GM23338 (cell line): ENCODE results near the gene RPS18. TPM values are rescaled to one million over a fixed set of nuclear protein-coding genes. Genes with fewer than 3 reads are reported as not detected.

Experiments used
- ATAC-seq: fragments of 200-7000 bp; cut with Tn5 transposase; 3 replicates; pipeline ENCODE4 v1.9.1; 2020
- DNase-seq: peaks from one replicate; pipeline ENCODE4 v3.0.0-alpha.2; 2015; ENCODE audit warnings: low spot score
- H2AFZ ChIP-seq: fragments of 200-600 bp; sonication (generic); 2 replicates; pipeline ENCODE4 v1.8.0; 2016; ENCODE audit warnings: antibody characterized with exemption, mild to moderate bottlenecking, moderate library complexity
- H3F3A ChIP-seq: fragments of 200-600 bp; sonication (generic); replicated peaks from 2 replicates; pipeline ENCODE4 v1.8.0; 2017; ENCODE audit warnings: antibody characterized with exemption, mixed run types, low read depth
- H3K27ac ChIP-seq: fragments of 200-600 bp; sonication (generic); 2 replicates; pipeline ENCODE4 v1.6.1; 2016; ENCODE audit warnings: low read depth
- H3K27me3 ChIP-seq: fragments of 200-600 bp; sonication (generic); 2 replicates; pipeline ENCODE4 v1.8.0; 2016; ENCODE audit warnings: mild to moderate bottlenecking, mixed run types, moderate library complexity; ENCODE audit not compliant: insufficient read depth
- H3K36me3 ChIP-seq: fragments of 200-600 bp; sonication (generic); 2 replicates; pipeline ENCODE4 v1.8.0; 2016; ENCODE audit warnings: mild to moderate bottlenecking; ENCODE audit not compliant: insufficient read depth
- H3K4me1 ChIP-seq: fragments of 200-600 bp; sonication (generic); 2 replicates; pipeline ENCODE4 v1.8.0; 2016; ENCODE audit warnings: mild to moderate bottlenecking, moderate library complexity; ENCODE audit not compliant: insufficient read depth
- H3K4me2 ChIP-seq: fragments of 200-600 bp; sonication (generic); 2 replicates; pipeline ENCODE4 v1.7.1; 2017; ENCODE audit warnings: mixed run types
- H3K4me3 ChIP-seq: fragments of 200-600 bp; sonication (generic); 2 replicates; pipeline ENCODE4 v1.6.1; 2016; ENCODE audit warnings: mixed run types
- H3K79me2 ChIP-seq: fragments of 200-600 bp; sonication (generic); replicated peaks from 2 replicates; pipeline ENCODE4 v1.8.0; 2017; ENCODE audit warnings: mild to moderate bottlenecking; ENCODE audit not compliant: insufficient read depth
- H3K9me2 ChIP-seq: fragments of 200-600 bp; sonication (generic); 2 replicates; pipeline ENCODE4 v1.8.0; 2017; ENCODE audit not compliant: insufficient read depth
- H4K20me1 ChIP-seq: fragments of 200-600 bp; sonication (generic); replicated peaks from 2 replicates; pipeline ENCODE4 v1.8.0; 2017; ENCODE audit warnings: mild to moderate bottlenecking; ENCODE audit not compliant: insufficient read depth
- H3K27ac Mint-ChIP-seq: 2 replicates; pipeline ENCODE4 v1.8.0; 2020; ENCODE audit warnings: inconsistent platforms, mild to moderate bottlenecking, moderate library complexity, mixed read lengths
- H3K27me3 Mint-ChIP-seq: 3 replicates; pipeline ENCODE4 v1.8.0; 2022; ENCODE audit warnings: low read depth, mild to moderate bottlenecking, moderate library complexity, mixed read lengths, inconsistent platforms; ENCODE audit not compliant: insufficient read depth, poor library complexity
- H3K36me3 Mint-ChIP-seq: 3 replicates; pipeline ENCODE4 v1.8.0; 2021; ENCODE audit warnings: low read depth, mild to moderate bottlenecking, inconsistent platforms, moderate library complexity, mixed read lengths
- H3K4me1 Mint-ChIP-seq: 3 replicates; pipeline ENCODE4 v1.8.0; 2020; ENCODE audit warnings: mild to moderate bottlenecking, inconsistent platforms, mixed read lengths
- H3K4me3 Mint-ChIP-seq: 3 replicates; pipeline ENCODE4 v1.8.0; 2021; ENCODE audit warnings: moderate library complexity, mild to moderate bottlenecking, inconsistent platforms, mixed read lengths
- H3K9me3 Mint-ChIP-seq: 3 replicates; pipeline ENCODE4 v1.8.0; 2020; ENCODE audit warnings: moderate library complexity, mild to moderate bottlenecking, inconsistent platforms, mixed read lengths
- CREB1 ChIP-seq: fragments of 250-450 bp; sonication (Bioruptor Pico); IDR thresholded peaks from 2 replicates; pipeline ENCODE4 v1.5.0; 2020; ENCODE audit warnings: low read depth, mild to moderate bottlenecking, moderate library complexity
- ETS1 ChIP-seq: IDR thresholded peaks from 2 replicates; pipeline ENCODE4 v1.6.1; 2016; ENCODE audit warnings: antibody characterized with exemption
- EZH2 ChIP-seq: fragments of 200-600 bp; sonication (generic); IDR thresholded peaks from one replicate; pipeline ENCODE4 v1.8.0; 2017; ENCODE audit warnings: antibody characterized with exemption, mild to moderate bottlenecking, low read depth; ENCODE audit not compliant: unreplicated experiment
- EZH2phosphoT487 ChIP-seq: fragments of 200-600 bp; sonication (generic); IDR thresholded peaks from one replicate; pipeline ENCODE4 v1.8.1; 2018; ENCODE audit warnings: antibody characterized with exemption; ENCODE audit not compliant: unreplicated experiment
- JUNB ChIP-seq: IDR thresholded peaks from one replicate; pipeline ENCODE4 v1.6.1; 2016; ENCODE audit warnings: antibody characterized with exemption; ENCODE audit not compliant: unreplicated experiment
- NANOG ChIP-seq: IDR thresholded peaks from 2 replicates; pipeline ENCODE4 v1.6.1; 2016; ENCODE audit warnings: antibody characterized with exemption, borderline replicate concordance
- POLR2AphosphoS5 ChIP-seq: IDR thresholded peaks from 2 replicates; pipeline ENCODE4 v1.6.1; 2016; ENCODE audit warnings: antibody characterized with exemption, low read depth
- REST ChIP-seq: IDR thresholded peaks from one replicate; pipeline ENCODE4 v1.6.1; 2018; ENCODE audit warnings: antibody characterized with exemption; ENCODE audit not compliant: unreplicated experiment
- STAT1 ChIP-seq: IDR thresholded peaks from one replicate; pipeline ENCODE4 v1.6.1; 2016; ENCODE audit warnings: antibody characterized with exemption; ENCODE audit not compliant: unreplicated experiment
- ZNF114 ChIP-seq: fragments of 250-450 bp; sonication (Bioruptor Pico); IDR thresholded peaks from 2 replicates; pipeline ENCODE4 v1.5.0; 2020; ENCODE audit warnings: mild to moderate bottlenecking, moderate library complexity
- ZNF331 ChIP-seq: fragments of 250-450 bp; sonication (Bioruptor Pico); IDR thresholded peaks from 2 replicates; pipeline ENCODE4 v1.5.0; 2020; ENCODE audit warnings: low read depth, mild to moderate bottlenecking, moderate library complexity
- ZNF462 ChIP-seq: fragments of 250-450 bp; sonication (Bioruptor Pico); IDR thresholded peaks from 2 replicates; pipeline ENCODE4 v1.5.0; 2020; ENCODE audit warnings: mild to moderate bottlenecking, moderate library complexity
- polyA plus RNA-seq: library from polyadenylated mRNA; unstranded; fragments of >200 nt; fragmentation: Nextera tagmentation; extraction: Ambion mirVana; gene quantifications from 2 replicates; pipeline ENCODE4 v1.2.1, GENCODE V29; 2016
- total RNA-seq: library from RNA; depleted of rRNA; stranded (reverse); fragments of >200 nt; shearing (Covaris generic); gene quantifications from 2 replicates; pipeline ENCODE4 v1.2.3, GENCODE V29; 2014

RPS18 gene
- total and polyA plus RNA-seq, 2 experiments from 2014 or later: 2,133 to 4,776 TPM

GRCh38 chr6:33301877-33302276 is 30.0 kb downstream of the RPS18 start:
- TF ChIP-seq ZNF462: no peak
- TF ChIP-seq NANOG: no peak
- no peak for TF ChIP-seq JUNB
- H3K79me2 ChIP-seq: peaks cover 31% of the 10 kb centered on the region

GRCh38 chr6:33304216-33304615 is 32.3 kb downstream of the RPS18 start:
- Histone ChIP-seq H3K9me2 (no peaks in the 10 kb centered on the region), H3K4me2 (no peak overlapping the region), H3K27ac (no peak overlapping the region), H3F3A (peaks cover 7% of the 10 kb centered on the region; the same call in 1 of the 2 replicates), H2AFZ (no peak overlapping the region), H3K36me3 (no peaks in the 10 kb centered on the region), H3K4me3 (no peak overlapping the region), H3K4me1 (no peaks in the 10 kb centered on the region), H3K79me2 (peaks cover 28% of the 10 kb centered on the region), H4K20me1 (peaks cover 22% of the 10 kb centered on the region), H3K27me3 (no peaks in the 10 kb centered on the region)
- no peak for TF ChIP-seq ZNF114 (CRISPR knock-in tag)
- TF ChIP-seq EZH2: no peak
- no peak for TF ChIP-seq REST
- no peak for TF ChIP-seq ZNF331
- TF ChIP-seq EZH2phosphoT487: no peak
- TF ChIP-seq POLR2AphosphoS5: no peak
- TF ChIP-seq STAT1: no peak
- TF ChIP-seq ETS1: no peak
- TF ChIP-seq CREB1 (CRISPR knock-in tag): no peak
- no peak for TF ChIP-seq NANOG
- Mint-ChIP-seq H3K27ac (no peak overlapping the region), H3K27me3 (peaks cover 18% of the 10 kb centered on the region), H3K9me3 (no peaks in the 10 kb centered on the region), H3K36me3 (peaks cover 7% of the 10 kb centered on the region), H3K4me1 (peaks cover 9% of the 10 kb centered on the region; the same call in 2 of the 3 replicates), H3K4me3 (no peak overlapping the region)
- DNase-seq: no peak
- no peak for ATAC-seq

More at GRCh38 chr6:33301877-33302276, 30.0 kb downstream of the RPS18 start:
- Histone ChIP-seq H3K27ac (no peak overlapping the region), H3K4me3 (no peak overlapping the region), H3K27me3 (no peaks in the 10 kb centered on the region), H4K20me1 (peaks cover 22% of the 10 kb centered on the region), H2AFZ (no peak overlapping the region), H3K9me2 (no peaks in the 10 kb centered on the region), H3F3A (peaks cover 14% of the 10 kb centered on the region; the same call in 1 of the 2 replicates), H3K4me2 (no peak overlapping the region), H3K4me1 (no peaks in the 10 kb centered on the region), H3K36me3 (no peaks in the 10 kb centered on the region)
- DNase-seq (no peak), ATAC-seq (no peak)
- peaks cover 14% of the 10 kb centered on the region; the same call in 2 of the 3 replicates for H3K4me1 Mint-ChIP-seq
- no peak overlapping the region for H3K27ac Mint-ChIP-seq
- H3K27me3 Mint-ChIP-seq: peaks cover 27% of the 10 kb centered on the region
- H3K9me3 Mint-ChIP-seq: no peaks in the 10 kb centered on the region
- H3K4me3 Mint-ChIP-seq: no peak overlapping the region
- peaks cover 7% of the 10 kb centered on the region for H3K36me3 Mint-ChIP-seq
